PC-9 (cell line): ENCODE measurements around the gene ZYG11A.

Experiments used
- CTCF ChIP-seq: fragments of 200-600 bp; sonication (generic); conservative IDR thresholded peaks from 2 replicates; pipeline ENCODE4 v1.6.1; 2017; ENCODE audit warnings: mixed run types, antibody characterized with exemption, mild to moderate bottlenecking, moderate library complexity
- EZH2 ChIP-seq: fragments of 200-600 bp; sonication (generic); IDR thresholded peaks from 2 replicates; pipeline ENCODE4 v1.8.0; 2017; ENCODE audit warnings: antibody characterized with exemption, low read depth

- no peak for TF ChIP-seq CTCF
- TF ChIP-seq EZH2 = no peak
These were observed 70.5 kb downstream of the ZYG11A start for GRCh38 chr1:52913014-52913413.
